CD4-positive, alpha-beta T cell treated with Interleukin-17A for 1 hour (primary cell): ENCODE measurements around the gene SULT2B1.
A peak's percentile ranks its signal among the peaks of the same experiment; 100 is the strongest.

Experiments
- DNase-seq: peaks from one replicate; pipeline ENCODE4 v3.0.0-alpha.2; 2020

Gene SULT2B1

DNA sequence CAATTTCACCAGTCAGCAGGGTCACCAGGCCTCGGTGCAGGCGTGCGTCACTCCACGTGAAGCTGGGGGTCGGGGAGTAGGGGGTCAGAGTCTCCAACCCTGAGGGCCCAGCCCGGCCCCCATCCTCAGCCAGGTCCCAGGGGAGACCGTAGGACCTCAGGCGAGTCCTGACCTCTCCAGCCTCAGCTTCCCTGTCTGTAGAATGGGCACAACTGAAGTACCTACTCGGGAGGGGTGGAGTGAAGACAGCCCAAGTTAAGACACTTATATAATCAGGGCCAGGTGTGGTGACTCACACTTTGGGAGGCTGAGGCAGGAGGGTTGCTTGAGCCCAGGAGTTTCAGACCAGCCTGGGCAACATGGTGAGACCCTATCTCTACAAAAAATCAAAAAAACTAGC is 51.9 kb downstream of the SULT2B1 start:
- DNase-seq: no peak

DNA sequence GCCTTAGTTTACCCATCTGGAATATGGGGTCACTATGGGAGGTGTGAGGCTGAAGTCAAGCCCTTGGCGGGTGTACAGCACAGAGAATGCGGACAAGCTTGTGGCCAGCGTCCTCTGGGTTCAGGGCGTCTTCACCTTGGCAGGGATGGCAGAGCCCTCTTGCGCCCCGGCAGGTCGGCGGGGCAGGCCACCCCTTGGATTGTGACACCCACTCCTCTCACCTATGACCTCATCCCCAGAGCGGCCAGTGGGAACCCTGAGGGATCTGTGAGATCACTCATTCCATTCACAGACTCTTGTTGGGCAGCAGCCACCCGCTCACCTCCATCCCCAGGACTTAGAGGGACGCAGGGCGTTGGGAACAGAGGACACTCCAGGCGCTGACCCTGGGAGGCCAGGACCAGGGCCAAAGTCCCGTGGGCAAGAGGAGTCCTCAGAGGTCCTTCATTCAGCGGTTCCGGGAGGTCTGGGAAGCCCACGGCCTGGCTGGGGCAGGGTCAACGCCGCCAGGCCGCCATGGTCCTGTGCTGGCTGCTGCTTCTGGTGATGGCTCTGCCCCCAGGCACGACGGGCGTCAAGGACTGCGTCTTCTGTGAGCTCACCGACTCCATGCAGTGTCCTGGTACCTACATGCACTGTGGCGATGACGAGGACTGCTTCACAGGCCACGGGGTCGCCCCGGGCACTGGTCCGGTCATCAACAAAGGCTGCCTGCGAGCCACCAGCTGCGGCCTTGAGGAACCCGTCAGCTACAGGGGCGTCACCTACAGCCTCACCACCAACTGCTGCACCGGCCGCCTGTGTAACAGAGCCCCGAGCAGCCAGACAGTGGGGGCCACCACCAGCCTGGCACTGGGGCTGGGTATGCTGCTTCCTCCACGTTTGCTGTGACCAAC is 54.7 kb downstream of the SULT2B1 start, which contains the start of gene SPACA4:
SPACA4 (plus strand) TSS at position 280 of the 896 bp plus-strand sequence; CDS start at position 517, 237 bp downstream.
- DNase-seq: no peak

DNA sequence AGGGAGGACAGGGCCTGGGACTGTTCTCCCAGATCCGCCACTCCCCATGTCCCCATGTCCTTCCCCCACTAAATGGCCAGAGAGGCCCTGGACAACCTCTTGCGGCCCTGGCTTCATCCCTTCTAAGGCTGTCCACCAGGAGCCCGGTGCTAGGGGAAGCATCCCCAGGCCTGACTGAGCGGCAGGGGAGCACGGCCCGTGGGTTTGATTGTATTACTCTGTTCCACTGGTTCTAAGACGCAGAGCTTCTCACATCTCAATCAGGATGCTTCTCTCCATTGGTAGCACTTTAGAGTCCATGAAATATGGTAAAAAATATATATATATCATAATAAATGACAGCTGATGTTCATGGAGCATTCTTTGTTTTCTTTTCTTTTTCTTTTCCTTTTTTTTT is 55.4 kb downstream of the SULT2B1 start:
- no peak for DNase-seq

DNA sequence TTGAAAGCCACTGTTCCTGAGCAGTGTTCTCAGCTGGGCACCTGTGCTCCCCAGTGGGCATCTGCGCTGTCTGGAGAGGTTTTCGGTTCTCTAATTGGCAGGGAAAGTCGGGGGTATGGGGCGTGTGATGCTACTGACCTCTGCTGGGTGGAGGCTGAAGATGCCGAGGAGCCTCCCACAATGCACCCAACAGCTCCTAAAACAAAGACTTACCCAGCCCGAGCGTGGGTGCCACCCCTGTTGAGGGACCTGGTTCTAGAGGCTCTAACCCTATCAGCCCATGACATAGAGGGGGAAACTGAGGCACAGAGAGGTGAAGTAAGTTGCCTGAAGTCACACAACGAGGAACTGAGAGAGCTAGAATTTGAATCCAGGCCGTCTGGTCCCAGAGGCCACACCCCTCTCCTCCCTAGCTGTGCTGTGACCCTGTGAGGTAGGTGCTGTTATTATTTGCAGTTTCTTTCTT is 56.9 kb downstream of the SULT2B1 start:
- peak; percentile 75 for DNase-seq

DNA sequence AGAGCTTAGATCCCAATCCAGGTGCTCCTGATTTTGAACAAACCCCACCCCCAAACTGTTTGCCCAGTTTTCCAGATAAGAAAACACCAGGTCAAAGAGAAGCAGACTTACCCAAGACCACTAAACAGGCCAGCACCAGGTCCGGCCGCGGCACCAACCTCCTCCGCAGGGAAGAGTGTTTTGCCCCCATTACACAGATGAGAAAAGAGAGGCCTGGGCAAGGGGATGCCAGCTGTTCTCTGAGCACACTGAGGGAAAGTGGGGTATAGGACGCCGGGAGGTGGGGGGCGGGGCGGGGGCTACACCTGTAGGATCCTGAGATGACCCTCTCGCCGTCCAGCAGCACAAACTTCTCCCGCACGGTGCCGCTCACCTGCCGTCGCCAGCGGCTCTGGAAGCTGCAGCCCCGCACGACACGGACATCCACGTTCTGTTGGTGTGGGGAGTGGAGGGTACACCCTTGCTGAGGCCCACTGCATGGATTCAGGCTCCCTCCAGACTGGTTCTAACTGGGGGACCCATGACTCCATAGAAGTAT is 57.7 kb downstream of the SULT2B1 start:
- DNase-seq: no peak

DNA sequence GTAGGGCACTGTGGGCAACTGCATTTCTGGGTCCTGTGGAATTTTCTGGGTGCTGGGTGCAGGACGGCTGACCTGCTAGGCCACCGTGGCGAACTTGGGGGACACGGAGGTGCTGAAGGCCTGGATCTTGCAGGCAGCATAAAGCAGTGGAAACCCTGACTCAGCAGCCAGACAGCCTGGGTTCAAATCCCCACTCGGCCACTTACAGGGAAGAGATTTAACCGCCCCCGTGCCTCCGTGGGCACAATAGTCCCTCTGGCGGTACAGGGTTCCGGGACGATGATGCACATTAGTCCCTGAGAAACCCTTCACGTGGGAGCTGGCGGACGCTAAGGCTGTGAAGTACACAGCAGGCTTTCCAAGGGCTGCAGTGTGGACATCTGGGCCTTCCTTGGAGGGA is 59.9 kb downstream of the SULT2B1 start:
- no peak for DNase-seq

DNA sequence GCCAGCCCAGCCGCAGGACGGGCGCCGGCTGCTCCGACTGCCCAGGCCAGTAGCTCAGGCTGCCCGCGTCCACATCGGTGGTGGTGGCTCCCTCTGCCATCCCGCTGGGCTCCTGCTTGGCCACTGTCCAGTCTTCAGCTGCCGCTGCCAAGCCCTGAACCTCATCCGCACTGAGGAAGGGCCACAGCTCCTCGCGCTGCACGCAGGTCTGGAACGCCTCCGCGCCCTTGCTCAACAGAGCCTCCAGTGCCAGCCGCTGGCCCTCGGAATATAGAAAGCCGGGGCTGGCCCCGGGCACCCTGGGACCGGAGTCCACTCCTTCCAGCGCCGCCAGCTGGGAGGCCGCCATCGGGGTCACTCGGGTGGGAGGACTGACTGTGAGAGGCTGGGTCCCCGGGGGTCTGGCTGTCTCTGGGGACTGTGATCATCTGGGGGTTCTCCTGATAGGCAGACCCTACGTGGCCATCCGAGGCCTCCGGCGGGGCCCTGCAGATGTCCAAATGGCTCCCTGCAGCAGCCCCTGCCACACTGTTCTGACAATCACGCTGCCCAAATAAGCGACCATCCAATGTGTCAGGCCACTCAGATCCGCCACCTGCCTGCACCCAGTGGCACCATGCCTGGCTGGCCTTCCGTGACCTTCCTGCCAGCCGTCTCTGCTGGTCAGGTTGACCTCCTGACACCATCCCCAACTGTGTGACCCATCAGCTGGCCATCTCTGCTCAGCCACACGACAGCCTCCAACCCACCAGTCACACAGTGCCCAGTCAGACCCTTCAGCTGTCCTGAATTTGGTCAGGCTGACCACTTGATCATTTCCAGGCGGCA is 61.3 kb downstream of the SULT2B1 start:
- no peak for DNase-seq

DNA sequence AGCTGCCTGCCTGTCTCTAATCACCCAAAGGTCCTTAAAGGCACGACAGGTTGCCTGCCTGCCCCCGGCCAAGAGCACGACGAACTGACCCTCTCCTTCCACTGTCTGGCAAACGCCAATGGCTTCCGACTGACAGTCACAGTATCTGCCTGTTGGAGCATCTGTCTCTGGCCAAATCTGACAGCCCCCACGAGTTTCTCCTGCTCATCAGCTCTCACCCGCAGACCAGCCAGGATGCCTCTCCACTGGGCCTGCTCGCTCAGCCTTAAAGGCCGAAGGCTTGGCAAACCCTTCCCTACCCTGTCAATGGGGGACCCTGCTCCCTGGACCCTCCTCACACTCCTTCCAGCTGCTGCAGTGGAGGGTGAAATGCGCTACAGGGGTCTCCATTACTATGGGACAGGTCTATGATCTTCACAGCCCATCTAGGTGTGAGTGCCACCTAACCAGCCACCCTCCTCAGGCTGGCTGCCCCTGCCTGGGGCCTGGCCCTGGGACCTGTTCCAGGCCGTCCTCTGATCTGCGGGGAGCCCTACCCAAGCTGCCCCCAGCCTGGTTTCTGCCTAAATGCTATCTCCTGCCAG is 62.0 kb downstream of the SULT2B1 start:
- no peak for DNase-seq

DNA sequence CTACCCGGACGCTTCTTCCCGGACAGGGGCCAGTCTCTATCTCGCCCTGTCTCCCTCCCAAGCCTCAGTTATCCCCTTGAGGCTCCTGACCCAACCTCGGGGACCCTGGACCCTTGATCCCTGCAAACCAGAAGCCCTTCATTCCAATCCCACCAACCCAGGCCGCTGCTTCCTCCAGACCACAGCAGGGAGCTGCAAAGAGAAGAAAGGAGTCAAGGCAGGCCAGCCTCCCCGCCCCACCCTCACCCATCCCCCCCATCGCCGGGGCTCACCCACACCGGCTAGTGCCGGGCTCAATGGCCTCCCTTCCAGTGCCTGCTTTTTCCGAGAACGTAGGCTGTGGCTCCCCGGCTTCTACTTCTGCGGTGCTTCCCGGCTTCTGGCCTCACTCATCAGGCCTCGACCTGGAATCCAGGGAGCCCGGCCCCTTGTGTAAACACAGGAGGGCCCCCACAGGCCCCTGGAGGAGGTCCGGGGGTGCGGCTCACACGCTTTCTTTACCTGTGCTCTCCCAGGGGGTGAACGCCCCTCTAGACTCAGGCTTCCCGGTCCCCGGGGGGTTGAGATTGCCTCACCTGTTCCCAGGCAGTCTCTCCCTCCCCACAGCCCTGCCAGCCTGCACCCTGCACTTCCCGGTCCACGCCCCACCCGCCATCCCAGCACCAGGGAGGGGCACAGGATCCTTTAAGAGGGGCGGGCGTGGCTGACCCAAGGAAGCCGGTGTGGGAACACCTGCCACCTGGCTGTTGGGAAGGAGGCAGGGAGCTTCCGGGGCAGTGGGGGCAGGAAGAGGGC is 62.7 kb downstream of the SULT2B1 start, which contains the start of gene FAM83E:
FAM83E (minus strand) TSS at position 641 of the 795 bp plus-strand sequence. CDS start 1,704 bp downstream, outside the sequence.
- DNase-seq: no peak

DNA sequence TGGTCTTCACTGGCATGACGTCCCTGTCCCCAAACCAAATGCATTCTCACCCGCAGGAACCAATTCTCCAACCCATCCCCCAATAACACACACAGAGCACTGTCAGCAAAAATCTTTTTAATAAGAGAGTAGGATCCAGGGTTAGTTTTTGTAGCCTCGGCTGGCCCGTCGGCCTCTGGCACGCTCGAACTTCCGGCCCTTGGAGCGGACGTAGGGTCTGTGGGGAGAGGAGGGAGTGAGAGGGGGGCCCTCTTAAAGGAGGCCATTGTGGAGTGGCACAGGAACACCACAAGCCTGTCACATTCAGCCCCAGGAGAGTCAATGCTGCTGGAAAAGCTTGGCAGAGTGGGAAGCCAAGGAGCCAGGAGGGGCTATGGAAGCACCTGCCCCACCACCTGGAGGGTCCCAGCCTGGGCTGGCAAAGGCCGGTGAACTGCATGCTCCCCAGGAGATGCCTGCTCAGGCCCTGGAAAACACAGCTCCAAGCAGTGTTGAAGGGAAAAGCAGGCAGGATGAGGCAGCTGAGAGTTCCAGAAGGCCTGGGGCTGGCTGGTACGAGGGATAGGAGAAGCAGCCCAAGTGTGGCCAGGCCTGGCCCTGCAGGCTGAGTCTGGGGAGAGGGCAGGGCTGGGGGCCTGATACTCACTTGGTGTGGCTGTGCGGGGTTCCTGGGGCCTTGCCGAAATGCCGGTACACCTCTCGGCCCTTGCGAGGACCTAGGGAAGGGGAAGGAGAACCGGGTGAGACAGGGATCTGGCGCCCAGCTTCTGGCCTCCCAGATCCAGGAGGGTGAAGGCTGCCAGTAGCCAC is 63.5 kb downstream of the SULT2B1 start:
- no peak for DNase-seq

DNA sequence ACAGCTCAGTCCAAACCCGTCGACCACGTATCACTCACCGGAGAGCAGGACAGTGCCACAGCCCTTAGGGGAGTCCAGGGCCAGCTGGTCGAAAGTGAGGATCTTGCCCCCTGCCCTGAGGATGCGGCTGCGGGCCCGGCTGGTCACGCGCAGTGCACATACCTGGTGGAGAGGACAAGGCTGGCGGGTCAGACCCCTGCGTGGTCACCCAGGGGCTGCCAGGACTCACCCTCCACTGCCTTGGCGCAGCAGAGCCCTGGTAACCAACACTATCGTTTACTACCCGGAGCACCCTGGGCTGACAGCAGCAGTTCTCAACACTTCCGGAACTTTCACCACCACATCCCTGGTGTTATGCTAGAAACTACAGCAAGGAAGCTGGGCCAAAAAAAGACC is 64.1 kb downstream of the SULT2B1 start:
- no peak for DNase-seq

DNA sequence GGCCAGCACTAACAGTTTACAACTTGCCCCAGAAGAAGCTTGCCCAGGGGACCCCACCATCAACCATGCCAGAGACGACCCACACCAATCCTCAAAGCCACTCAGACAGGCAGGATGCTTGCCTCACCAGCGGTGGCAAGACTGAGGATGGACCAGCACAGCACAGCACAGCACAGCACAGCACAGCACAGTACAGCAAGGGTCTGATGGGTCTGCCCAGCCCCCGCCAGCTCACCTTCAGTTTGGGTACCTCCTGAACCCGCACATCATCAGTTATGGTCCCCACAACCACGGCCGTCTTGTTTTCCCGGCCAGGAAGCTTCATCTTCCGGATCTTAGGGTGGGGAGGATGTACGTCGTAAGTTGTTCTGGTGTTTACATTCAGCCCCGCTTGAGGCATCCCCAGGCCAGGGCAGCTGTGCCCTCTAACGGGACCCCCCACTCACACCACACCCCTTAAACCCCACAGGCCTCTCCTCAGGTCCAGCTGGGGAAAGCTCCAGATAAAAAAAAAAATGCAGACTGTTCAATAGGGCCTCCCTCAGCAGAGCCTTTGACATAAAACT is 64.6 kb downstream of the SULT2B1 start:
- DNase-seq: no peak

DNA sequence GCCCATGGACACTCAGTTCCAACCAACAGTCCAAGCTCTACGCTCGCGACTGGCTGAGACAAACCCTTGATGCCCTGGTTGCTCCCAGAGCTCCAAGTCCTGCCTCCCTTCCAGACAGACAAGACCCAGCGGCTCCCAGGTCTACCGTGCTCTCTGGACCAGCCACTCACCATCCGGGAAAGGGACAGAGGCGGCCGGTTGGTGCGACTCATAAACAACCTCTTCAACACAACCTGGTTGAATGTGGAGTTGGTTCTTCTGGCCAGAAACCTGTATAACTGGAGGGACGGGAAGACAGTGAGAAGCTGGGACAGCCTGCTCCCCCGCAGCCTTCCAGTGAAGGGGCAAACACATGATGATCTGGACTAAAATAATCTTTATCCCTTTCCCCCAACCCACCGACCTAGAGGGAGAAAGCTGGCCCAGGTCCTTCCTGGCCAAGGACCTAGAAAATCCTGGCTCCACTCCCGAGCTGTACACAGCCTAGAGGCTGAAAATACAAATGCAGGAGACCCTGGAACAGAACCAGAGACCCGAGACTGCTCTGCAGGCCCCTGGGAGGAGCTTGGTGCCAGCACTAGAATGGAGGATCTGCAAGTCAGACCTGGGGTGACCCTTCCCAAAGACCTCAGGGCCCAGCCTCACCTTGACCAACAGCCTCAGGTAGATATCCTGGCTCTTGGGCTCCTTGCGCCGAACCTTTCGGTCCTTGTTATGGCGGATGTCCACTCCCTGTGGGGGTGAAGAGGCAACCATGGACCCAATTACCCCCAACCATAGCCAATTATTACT is 65.4 kb downstream of the SULT2B1 start:
- no peak for DNase-seq

DNA sequence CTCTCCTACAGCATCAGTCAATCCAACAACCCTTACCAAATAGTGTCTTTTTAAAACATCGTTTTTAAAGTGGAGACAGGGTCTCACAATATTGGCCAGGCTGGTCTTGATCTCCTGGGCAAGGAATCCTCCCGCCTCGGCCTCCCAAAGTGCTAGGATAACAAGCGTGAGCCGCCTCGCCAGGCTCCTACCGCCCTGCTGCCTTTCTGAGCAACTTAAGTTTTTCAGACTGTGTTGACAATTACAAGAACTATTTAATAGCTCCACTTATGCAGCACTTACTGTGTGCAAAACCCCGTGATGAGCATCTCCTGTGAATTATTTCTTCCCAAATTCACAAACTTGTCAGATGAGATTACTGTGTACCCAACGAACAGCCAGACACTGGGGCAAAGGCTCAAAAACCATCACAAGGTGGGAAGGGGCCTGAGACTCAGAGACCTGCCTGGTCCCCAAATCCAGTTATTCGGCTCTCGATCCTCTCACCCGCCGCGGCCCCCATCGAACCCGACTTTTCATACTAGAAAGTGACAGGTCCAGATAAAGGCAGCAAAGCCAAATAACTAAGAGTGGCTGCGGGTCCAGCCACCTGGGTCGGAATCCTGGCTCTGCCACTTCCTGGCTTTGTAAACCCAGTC is 66.4 kb downstream of the SULT2B1 start:
- no peak for DNase-seq

DNA sequence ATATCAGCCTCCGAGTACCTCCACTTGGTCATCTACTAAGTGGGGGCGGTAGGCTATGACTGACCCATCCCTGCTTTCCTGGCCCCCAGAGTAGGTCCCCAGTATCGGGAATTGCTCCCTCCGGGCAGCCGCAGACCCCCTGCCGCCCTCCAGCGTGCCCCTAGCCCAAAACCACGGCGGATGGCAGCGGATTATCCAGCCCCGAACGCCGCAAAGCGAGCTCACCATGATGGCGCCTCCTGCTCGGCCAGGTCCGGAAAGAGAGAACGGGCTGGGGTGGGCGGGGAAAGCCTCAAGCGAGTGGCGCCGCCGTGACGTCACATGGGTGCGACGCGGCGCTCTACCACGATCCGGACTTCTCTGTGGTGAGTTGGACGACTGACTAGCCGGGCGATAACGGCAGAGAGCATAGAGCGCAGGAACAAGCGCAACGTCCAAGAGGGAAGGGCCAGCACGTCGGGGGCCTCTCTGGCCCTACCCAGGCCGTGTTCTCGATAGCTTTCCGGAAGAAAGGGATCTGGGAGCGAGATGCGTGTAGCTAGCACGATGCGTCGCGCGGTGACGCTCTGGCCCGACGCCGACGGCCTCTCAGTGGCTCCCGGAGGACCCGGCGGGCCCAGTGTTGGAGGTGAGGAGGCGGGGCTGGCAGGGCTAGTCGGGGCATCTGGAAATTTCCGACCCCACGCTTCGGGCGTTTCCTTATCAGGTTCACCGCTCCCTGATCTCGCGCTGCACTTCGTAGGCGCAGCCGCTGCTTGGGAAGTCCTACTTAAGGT is 67.1 kb downstream of the SULT2B1 start, which contains the start of the genes RPL18 and SPHK2:
RPL18 (minus strand) TSS at position 263 of the 776 bp plus-strand sequence; CDS start at position 228, 35 bp downstream.
SPHK2 (plus strand) TSS at position 591 of the 776 bp plus-strand sequence. CDS start 1,009 bp downstream, outside the sequence.
- peak; percentile 98 for DNase-seq

DNA sequence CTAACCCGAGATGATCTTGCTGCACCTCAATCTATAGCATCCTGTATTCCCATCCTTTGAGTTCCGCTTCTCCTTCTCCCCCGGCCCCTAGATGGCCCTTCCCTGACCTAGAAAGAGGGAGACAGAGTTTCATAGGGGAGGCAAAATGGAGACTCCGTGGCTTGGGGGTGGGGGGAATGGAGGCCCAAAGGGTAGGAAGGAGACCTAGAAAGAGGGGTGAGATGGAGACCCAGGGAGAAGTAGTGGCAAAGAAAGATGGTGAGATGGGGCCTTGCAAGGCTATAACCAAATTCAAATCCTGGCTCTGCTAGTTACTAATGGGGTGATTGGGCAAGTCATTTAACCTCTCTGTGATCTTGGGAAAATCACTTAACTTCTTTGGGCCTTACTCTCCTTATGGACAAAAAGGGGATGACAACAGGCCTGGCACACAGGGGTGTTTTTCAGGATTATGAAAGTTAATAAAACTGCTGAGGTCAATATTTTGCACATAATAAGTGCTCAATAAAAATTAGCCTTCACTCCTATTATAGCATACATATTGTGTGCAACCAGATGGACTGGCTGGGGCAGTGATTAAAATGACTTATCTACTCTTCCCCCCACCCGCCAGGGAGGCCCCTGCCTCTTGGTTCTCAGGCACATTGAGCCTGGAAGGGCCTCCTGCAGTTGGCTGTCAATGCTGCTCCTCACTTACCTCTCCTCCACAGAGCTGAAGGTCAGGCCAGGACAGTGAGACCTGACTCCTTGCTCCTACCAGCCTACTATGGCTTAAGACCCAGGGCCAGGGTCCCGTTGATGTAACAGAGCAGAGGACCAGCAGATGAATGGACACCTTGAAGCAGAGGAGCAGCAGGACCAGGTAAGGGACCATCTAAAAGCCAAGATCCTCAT is 68.0 kb downstream of the SULT2B1 start:
- DNase-seq: no peak

DNA sequence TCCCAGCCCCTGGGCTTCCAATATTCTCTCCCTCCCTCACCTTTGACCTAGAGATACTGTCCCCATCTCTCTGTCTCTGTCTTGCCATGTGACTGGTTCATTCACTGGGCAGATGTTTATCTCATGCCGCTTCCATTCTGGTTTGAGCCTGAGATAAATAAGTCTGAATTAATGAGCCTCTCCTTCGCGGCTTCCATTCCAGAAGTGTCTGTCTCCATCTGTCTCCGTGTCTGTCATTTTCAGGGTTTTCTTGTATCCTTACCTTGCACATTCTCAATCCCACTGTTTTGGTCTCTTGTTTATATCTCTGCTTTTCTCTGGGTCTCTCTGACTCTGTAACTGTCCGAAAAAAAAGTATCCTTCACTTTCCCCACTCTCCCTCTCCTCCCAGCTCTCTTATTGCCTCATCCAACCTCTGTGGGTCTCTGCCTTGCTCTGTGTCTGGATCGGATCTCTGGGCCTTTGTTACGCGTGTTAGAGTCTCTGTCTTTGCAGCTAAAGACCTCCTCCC is 71.6 kb downstream of the SULT2B1 start:
- DNase-seq: no peak
